Stimulated activated CD4-positive, alpha-beta T cell treated with anti-CD3 and anti-CD28 coated beads, Interleukin-2, amount 100 ng/mL, for 48 hours (primary cell): ENCODE data around the gene KATNBL1.
"Not testable (repeated sequence)": the region's sequence is repeated elsewhere in the genome, so short reads cannot be mapped to it uniquely, and the experiment has no call there.

ENCODE experiments used
- DNase-seq, 2 donors: peaks; one replicate each; pipeline ENCODE4 v3.0.0-alpha.2; 2020

The KATNBL1 gene

GRCh38 chr15:34193272-34193671, 16.6 kb downstream of the KATNBL1 start:
- DNase-seq: not testable (repeated sequence)

DNA sequence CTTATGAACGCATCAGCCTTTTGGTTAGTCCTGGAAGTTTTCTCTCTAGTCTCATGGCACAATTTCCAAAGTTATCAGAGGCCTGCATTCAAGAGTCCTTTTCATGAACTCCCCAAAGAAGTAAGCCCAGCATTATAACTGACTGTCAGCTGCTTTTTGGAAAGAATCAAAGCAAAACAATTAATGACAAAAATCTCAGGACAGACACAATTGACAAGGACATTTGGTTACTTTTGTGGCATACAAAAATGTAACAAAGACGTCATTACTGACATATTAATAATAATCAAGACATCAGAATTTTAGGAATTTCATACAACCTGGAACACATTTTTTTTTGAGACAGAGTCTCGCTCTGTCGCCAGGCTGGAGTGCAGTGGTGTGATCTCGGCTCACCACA, 21.2 kb downstream of the KATNBL1 start:
- DNase-seq: no peak

DNA sequence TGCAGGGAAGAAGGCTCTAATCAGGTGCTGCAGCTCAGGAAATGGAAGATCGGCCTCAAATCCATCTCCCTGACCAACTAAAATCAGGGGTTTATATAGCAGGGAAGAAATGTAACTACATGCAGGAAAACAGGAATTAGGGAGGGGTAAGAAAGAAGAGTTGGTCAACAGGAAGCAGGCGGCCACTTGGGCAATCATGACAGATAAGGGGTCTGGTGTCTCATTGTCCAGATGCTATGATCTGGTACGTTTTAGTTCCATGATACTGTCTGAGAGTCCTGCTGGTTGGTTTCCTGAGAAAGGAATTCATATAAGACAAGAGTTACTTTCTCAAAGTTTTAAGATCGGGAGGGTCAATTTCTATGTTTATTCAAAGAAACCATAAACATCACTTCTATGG, 24.2 kb downstream of the KATNBL1 start:
- no peak for DNase-seq

DNA sequence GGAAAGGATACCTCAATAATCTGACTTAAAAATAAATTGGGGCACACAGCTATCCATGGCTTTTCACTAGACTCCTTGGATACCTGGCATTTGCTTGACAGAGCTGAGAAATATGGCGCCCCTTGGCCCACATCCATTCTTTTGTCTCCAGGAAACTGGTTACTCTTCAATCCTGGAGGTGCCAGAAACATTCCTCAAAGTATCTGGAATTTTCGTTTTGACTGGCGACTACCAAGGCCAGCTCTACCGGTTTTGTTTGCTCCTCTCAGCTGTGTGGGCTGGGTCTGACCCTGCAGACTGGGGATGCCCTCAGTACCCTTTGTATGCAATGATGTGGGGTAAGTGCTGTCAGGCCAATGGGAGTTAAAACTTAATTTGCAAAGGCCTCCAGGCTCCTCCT, 27.0 kb downstream of the KATNBL1 start:
- DNase-seq: no peak

GRCh38 chr15:34179234-34179633, 30.7 kb downstream of the KATNBL1 start:
- DNase-seq: no peak

DNA sequence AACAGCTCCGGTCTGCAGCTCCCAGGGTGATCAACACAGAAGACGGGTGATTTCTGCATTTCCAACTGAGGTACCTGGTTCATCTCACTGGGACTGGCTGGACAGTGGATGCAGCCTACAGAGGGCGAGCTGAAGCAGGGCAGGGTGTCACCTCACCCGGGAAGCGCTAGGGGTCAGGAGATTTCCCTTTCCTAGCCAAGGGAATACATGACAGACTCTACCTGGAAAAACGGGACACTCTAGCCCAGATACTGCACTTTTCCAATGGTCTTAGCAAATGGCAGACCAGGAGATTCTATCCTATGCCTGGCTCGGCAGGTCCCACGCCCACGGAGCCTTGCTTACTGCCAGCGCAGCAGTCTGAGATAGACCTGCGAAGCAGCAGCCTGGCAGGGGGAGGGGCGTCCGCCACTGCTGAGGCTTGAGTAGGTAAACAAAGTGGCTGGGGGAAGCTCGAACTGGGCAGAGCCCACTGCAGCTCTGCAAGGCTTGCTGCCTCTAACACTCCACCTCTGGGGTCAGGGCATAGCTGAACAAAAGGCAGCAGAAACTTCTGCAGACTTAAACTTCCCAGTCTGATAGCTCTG, 43.8 kb downstream of the KATNBL1 start:
- not testable (repeated sequence) for DNase-seq

DNA sequence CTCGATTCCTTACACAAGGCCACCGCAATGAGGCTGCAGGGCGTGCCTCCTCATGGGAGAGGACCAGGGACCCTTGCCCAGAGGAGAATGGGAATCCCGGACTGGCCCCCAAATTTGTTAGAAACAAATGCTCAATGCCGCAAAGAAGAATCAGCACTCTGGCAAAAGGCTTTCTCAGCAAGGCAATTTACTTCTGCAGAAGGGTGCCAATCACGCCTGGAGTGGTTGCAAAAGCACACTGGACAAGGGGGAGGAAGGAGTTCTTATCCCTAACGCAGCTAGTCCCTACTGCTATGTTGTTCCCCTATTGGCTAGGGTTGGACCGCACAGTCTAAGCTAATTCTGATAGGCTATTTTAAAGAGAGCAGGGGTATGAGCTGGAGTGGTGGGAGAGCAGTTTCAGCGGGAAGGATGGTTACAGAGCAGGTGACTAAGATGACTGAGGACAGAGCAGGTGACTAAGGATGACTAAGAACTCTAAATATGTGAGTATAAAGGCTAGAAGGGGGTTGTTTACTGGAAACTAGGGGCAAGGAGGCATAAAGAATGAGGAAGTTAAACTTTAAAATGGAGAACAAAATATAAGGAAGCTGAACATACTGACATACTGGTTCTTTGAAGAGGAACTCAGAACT, 48.5 kb downstream of the KATNBL1 start:
- DNase-seq: no peak

GRCh38 chr15:34160735-34161134, 49.2 kb downstream of the KATNBL1 start:
- no peak for DNase-seq

DNA sequence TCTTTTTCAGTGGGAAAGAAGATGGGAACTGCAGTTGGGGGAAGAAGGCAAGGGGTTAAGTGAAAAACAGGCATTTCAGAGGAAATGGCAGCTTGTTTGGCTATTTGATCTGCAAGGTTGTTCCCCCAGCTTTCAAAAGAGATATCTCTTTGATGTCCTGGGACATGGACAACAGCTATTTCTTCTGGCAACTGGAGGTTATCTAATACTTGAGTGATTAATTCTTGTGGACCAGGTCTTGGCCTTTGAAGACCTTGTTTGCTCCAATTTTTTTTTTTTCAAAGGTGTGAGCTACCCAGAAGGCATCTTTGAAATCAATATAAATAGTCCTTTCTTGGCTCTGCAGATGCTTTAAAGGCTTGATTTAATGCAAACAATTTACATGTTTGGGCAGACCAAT, 51.5 kb downstream of the KATNBL1 start:
- DNase-seq: no peak

DNA sequence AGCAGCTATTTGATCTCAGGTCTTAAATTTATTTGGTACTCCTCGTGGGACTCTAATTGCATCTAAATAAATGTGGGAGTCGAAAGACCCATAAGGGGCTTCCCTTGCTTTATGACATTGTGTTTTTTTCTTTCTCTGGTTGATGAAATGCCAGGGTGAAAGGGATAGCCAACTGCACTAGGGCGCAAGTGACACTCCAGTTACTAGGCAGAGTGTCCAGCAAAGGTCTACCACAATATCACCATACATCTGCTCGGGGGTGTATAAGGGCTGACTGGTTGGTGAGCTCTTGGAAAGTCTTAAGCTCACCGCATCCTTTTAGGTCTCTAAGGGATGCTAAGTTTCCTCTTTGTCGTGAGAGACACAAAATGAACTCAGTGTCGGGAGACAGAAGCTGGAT, 54.0 kb downstream of the KATNBL1 start:
- no peak for DNase-seq

DNA sequence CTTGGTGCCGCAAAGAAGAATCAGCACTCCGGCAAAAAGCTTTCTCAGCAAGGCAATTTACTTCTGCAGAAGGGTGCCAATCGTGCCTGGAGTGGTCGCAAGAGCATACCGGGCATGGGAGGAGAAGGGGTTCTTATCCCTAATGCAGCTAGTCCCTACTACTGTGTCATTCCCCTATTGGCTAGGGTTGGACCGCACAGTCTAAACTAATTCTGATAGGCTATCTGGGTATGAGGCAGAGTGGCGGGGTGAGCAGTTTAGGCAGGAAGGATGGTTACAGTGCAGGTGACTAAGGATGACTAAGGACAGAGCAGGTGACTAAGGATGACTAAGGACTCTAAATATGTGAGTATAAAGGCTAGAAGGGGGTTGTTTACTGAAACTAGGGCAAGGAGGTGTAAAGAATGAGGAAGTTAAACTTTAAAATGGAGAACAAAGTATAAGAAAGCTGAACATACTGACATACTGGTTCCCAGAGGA, 55.1 kb downstream of the KATNBL1 start:
- DNase-seq: no peak

DNA sequence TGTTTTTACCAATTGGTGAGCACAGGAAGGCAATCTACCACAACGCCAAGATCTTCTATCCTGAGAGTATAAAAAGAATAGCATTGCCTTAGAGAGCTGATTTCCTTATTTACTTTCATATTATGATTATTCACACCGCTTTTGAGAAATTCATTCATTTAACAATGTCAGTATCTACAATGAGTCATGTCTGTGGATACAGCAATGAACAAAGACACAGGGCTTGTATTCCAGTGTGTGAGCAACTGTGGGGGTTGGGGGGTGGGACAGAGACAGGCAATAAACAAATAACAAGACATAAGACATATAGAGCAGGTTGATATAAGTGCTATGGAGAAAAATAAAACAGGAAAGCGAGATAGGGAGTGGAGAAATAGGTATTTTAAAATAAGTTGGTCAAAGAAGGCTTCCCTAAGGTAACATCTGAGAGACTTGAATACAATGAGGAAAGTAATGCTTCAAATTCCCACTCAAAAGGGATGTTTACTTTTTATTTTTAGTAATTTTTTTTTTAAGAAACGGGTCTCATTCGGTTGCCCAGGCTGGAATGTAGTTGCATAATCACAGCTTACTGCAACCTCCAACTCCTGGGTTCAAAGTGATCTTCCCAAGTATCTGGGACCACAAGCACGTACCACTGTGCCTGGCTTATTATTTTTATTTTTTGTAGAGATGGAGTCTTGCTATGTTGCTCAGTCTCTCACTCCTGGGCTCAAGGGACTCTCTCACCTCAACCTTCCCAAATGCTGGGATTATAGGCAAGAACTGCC, 62.3 kb downstream of the KATNBL1 start:
- DNase-seq: no peak

DNA sequence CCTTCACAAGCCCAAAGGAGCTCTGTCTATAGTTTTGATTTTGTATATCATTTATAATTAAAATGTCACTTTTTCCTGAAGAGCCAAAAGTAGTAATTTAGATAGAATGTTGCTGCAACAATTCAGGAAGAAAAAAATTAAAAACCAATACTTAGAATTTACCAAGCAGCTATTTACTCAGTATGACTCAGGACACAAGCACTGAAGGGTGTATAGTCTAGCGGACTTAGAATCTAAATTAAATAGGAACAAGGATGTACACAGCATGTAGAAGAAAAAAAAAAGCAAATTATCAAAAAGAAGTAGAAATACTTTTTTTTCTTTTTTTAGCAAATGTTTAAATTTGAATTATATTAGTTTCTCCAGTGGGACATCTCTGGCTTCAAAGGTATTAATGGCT, 76.4 kb downstream of the KATNBL1 start:
- no peak for DNase-seq

GRCh38 chr15:34132881-34133280, 77.0 kb downstream of the KATNBL1 start:
- no peak for DNase-seq

DNA sequence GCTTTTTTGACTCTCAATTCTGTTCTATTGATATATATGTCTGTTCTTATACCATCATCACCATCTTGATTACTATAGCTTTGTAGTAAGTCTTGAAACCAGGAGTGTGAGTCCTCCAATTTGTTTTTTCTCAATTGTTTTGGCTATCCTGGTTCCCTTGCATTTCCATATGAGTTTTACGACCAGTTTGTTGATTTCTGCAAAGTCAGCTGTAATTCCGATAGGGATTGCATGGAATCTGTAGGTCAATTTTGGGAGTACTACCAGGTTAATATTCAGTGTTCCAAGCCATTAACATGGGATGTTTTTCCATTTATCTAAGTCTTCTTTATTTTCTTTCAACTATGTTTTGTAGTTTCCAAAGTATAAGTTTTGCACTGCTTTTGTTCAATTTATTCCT, 81.0 kb downstream of the KATNBL1 start:
- no peak for DNase-seq

GRCh38 chr15:34126522-34126921, 83.4 kb downstream of the KATNBL1 start:
- no peak for DNase-seq

DNA sequence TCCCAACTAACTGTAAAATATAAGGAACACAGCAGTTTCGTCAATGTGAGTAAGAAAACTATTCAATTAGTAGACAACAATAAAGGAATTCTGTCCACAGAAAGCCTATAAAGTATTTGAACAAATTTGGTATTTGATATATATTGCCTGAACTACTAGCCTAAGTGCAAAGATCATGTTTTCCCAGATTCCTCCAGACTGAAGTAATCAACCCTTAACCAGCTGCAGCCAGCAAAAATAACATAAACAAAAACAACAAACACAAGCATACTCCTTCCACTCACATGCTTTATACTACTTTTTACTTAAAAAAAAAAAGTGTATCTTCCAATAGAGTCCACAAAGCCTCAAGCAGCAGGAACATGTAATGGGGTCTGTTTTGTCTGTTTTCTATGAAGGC, 84.0 kb downstream of the KATNBL1 start:
- DNase-seq: no peak

- DNase-seq: no peak
Observed at GRCh38 chr15:34124651-34125050, 85.2 kb downstream of the KATNBL1 start.

DNA sequence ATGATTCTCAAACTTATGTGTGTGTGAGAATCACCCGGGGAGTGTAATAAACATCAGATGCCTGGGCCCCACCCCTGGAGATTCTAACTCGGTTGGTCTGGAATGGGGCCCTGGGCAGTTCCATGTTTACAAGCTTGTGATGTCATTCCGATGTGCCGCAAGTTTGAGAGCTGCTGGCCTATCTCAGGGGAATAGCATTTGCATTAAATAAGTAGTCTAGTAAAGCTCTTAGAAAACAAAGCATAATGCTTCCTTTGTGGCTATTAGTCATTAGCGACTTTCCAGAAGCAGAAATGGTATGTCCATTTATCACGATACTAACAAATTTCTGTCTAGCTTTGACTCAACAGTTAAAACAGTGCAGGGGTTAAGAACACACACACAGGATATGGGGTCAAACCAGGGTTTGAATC, 87.1 kb downstream of the KATNBL1 start:
- no peak for DNase-seq

DNA sequence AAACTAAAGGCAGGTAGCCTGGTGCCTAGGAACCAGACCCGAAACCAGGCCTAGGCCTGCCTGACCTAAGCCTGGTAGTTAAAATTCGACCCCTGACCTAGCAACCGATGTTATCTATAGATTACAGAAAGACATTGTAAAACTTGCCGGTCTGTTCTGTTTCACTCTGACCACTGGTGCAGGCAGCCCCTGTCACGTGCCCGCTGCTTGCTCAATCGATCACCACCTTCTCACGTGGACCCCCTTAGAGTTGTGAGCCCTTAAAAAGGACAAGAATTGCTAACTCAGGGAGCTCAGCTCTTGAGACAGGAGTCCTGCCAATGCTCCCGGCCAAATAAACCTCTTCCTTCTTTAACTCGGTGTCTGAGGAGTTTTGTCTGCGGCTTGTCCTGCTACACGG, 88.1 kb downstream of the KATNBL1 start:
- DNase-seq: not testable (repeated sequence)

GRCh38 chr15:34120420-34120819, 89.5 kb downstream of the KATNBL1 start:
- DNase-seq: not testable (repeated sequence)

GRCh38 chr15:34119291-34119690, 90.6 kb downstream of the KATNBL1 start:
- DNase-seq: no peak

DNA sequence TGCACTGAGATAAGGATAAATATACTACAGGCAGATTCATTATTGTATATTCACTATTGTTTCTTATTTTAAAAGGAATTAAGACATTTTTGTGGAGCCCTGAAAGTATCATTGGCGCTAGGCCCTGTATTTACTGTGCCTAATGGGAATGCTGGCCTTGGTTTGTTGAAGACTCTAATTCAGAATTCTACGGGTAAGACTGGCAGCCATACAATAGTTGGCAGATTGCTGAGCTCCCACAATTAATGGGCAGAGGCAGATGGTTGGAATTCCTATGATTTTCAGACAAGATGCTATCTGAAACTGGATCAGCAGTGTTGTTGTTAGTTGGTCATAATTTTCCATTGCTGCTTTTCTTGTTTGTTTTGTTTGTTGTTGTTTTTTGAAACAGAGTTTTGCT, 93.3 kb downstream of the KATNBL1 start:
- DNase-seq: no peak

- no peak for DNase-seq
Observed at GRCh38 chr15:34114739-34115138, 95.2 kb downstream of the KATNBL1 start.
